HG03159 (cell line): ENCODE results near the gene CCDC201.

ENCODE experiments used
- ATAC-seq: cut with Tn5 transposase; IDR thresholded peaks from one replicate; pipeline ENCODE4 v1.9.1; 2021; ENCODE audit warnings: mild to moderate bottlenecking, moderate library complexity; ENCODE audit not compliant: unreplicated experiment

CCDC201 gene

DNA sequence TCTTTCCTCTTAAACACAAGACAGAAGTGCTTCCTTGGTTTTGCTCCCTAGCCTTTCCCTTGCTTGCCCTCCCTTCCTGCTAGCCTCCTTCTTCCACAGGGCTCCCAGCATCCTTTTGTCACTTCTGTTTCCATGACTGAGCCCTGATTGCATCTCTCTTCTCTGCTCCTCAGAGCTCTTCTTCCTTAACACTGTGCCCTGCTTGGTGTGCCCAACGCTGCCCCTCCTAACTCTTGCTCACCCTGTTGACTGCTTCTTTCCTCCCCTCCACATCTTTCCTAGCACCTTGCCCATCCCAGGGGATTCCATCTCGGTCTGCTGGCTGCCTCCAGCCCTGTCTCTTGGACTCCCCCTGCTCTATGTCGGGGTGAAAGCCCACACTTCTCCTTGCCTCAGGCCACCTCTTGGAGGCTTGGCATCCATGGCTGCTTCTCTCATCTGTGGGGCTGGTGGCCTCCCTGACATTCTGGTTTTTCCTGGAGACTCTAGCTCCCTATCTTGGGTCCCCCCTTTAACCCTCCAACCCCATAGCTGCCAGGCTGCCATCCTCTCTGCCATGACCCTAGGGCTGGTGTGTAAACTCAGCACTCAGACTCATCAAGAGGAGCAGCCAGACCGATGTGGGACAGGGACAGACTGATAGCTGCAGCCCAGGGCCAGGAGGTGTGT lies 21.2 kb upstream of the CCDC201 start:
- ATAC-seq, result no peak

DNA sequence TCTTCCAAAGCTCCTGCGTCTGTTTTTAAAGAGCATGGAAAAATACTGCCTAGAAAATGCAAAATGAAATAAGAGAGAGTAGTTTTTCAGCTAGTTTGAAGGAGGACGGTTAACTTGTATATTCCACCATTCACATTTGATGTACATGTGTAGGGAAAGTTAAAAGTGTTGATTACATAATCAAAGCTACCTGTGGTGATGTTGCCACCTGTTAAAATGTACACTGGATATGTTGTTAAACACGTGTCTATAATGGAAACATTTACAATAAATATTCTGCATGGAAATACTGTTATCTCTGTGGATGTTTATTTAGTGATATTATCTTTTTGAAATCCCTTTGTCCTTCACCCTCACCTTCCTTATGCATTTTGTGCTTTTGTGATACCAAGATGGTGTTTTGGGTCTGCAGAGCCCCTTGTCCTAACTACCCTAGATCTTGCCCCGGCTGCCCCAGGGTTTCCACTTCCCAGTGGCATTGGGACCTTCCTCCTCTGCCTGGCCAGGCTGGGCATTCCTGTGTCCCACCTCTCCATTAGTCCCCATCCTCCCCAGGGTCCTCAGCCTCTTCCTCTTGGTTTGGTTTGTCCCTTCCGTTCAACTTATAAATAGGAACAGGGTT lies 20.6 kb upstream of the CCDC201 start:
- ATAC-seq, result no peak

DNA sequence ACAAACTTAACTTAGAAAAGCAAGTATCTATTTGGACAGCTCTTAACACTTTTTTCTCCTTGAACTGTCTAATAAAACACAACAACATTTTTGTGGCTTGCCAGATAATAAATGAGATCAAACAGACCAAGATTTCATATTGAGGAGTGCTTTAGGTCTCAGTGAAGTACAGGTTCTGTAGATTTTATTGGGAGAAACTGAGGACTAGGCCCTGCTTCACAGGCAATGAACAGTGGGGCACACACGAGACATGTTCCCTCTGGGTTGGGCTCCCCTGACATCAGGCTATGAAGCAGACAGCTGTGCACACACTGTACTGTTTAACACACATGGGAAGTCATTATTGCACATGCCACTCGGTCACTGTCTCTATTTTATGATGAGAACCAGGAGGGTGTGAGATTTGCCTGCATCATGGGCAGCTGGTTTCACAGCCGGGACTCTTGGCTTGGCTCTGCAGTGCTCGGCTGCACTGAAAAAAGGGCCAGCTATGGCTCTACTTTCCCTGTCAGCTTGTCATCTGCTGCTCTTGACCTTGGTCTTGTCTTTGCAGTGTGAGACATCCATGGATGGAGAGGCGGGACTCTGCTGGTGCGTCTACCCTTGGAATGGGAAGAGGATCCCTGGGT lies 19.6 kb upstream of the CCDC201 start:
- no peak for ATAC-seq

DNA sequence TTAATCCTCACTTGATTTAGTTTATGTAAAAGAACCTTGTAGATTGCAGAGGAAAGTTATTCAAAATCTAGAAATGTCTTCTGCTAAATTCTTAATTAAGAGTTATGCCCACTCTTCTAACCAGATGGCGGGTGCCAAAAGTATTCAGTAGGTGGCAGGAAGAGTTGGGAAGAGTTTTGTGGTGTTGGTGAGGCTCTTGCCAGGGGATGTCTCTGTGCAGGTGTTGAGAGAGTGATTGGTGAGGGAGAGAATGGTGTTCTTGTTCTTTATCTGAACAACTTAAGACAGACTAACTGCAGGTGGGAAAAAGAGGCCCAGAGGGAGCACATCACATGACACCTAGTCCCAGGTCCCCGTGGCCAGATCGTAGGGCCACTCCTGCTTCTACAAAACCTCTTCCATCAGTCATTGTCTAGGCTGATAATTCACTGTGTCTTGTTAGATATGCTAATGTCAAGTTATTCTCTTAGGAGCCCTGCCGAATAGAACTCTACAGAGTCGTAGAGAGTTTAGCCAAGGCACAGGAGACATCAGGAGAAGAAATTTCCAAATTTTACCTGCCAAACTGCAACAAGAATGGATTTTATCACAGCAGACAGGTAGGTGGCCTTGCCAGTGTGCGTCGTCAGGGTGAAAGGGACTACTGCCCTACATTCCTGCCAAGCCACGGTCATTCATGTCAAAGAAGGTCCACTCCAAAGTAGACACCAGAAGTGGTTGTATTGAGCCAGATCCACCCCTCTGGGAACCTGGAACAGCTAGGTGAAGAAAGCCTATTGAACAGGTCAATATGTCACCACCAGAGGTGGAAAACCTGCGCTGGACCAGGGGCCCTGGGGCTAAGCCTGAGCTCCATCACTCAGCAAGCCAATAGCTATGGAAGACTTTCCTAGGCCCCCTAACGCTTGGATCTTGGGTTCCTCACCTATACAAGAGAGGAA lies 18.9 kb upstream of the CCDC201 start:
- ATAC-seq, result no peak

DNA sequence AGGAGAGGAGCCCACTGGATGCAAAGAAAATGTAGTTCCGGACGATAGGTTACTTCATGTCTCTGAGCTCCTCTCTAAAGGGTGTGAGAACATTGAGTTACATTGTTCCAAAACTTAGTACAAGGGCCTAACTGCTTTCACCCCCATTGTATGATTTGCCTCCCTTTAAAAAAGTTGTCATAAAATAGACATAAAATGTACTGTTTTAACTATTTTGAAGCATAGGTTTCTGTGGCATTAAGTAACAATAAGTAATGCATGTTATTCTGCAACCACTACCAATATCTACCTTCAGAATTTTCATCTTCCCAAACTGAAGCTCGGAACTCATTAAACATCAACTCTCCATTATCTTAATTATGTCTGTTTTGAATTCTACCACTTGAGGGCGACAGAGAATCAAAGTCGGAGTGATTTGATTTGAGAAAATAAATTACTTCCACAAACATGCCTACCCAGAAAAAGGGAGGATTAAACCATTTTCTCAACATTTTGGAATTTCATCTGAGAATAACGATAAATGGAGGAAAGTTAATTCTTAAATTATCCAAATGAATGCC lies 18.1 kb upstream of the CCDC201 start:
- ATAC-seq, result no peak

DNA sequence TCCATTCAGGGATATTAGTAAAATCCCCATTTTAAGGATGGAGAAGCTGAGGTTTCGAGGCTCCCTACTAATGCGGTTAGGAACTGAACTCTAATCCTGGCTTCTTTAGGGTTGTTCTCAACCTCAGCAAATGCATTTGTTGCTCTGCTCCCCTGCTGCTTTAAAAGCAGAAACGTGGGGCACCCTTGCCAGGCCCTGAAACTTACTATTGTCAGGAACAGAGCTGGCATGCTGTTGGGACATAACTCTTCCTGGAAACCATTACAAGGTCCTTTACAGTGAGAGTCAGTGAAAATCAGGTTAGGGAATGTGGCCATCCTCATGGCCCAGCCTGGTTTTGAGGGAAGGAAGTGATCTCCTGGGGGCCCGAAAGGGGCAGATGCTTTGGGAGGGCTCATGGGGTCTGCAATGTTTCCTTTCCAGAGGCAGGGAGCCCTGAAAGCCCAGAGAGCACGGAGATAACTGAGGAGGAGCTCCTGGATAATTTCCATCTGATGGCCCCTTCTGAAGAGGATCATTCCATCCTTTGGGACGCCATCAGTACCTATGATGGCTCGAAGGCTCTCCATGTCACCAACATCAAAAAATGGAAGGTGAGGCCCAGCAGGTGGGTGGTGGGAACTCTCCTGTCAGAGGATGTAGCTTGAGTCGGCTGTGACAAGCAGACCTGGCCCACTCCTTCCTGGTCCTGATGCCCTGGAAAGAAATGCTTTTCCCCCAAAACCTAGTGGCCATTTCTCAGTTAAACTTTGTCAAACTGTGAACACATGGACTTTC lies 17.4 kb upstream of the CCDC201 start:
- no peak for ATAC-seq

DNA sequence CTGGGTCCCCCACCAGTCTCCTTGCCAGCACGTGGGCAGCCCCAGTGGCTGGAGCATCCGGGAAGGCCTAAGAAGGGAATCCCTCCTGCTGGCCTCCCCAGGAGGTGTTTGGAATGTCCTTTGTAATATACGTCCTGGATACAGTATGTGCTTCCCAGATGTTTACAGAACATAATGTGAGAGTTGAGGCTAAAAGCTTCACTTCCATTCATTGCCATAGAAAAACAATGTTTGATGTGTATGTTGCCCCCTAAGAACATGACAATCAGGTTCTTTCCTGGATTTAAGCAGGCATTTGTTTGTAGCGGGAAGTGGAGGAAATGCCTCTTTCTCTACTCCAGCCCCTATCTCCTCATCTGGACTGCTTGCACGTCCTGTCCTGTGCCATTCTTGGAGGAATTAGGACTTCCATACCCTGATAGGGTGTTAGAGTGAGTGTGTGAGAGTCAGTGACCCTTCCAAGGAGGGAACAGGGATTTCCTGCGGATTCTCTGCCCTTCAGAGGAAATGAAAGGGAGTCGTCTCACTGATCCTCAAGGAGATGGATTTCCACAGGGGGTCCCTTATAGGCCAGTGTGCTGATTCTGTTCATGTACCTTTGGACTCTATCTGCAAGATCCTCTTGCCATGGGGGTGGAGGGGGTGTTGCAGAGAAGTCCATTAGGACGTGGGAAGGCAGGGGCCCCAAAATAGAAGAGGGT lies 16.6 kb upstream of the CCDC201 start:
- ATAC-seq, result no peak

DNA sequence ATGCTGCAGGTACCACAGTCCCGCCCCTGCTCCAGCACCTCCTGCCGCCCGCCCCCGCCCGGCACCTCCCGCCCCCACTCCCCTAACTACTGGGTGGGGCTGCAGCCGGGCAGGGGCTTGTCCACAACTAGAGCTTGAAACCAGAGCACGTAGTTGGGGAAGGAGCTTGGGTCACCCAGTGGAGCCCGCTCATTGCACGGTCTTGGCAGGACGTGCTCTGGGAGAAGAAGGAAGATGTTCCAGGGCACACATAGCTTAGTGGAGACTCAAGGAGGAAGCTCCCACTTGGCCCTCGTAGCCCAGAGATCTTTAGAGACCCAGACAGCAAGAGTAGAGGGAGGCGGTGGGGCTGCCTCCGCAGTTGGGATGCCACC lies 16.1 kb upstream of the CCDC201 start:
- no peak for ATAC-seq

DNA sequence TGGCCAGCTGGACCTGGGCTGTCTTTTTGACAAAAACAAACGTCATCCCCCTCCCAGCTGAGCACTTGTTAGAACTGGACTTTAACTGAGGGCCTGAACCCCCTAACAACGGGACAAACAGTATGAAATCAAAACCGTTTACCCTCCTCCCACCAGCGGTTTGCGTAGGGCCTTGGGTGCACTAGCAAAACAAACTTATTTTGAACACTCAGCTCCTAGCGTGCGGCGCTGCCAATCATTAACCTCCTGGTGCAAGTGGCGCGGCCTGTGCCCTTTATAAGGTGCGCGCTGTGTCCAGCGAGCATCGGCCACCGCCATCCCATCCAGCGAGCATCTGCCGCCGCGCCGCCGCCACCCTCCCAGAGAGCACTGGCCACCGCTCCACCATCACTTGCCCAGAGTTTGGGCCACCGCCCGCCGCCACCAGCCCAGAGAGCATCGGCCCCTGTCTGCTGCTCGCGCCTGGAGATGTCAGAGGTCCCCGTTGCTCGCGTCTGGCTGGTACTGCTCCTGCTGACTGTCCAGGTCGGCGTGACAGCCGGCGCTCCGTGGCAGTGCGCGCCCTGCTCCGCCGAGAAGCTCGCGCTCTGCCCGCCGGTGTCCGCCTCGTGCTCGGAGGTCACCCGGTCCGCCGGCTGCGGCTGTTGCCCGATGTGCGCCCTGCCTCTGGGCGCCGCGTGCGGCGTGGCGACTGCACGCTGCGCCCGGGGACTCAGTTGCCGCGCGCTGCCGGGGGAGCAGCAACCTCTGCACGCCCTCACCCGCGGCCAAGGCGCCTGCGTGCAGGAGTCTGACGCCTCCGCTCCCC lies 15.5 kb upstream of the CCDC201 start, which contains the start of gene IGFBP1:
Gene IGFBP1, plus strand, starts transcription at position 304 of the 808 bp plus-strand sequence. Its CDS starts 165 bp downstream, at position 469.
- no peak for ATAC-seq

DNA sequence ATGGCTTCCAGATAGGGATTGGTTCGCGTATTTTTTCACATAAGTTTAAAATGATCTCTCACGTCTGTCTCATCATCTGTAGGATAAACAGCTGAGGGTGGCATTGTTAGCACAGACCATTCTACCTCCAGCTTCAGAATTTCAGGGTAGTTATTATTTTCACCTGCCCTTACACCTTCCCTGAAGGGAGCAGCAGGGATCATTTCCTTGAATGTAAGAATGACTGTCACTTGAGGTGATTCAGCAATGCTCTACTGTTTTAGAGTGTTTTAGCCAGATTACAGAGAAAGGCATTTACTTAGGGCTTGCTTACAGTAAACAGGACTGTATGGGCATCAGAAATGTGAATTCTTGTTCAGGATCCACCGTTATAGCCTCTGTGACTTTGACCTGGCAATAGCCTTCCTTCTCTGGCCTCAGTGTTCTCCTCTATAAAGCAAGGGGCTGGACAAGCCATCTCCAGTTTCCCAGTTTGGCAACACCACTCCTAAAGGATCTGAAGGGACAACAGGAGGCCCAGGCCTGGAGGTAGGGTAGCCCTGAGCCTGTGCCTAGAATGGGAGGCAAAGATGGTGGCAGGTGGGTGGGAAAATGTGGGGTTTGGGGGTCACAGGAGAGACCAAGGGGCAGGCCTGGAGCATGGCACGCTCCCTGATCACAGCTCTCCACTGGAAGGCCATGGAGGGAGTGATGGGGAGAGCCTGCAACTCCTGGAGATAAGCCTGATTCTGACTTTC lies 14.2 kb upstream of the CCDC201 start:
- no peak for ATAC-seq

DNA sequence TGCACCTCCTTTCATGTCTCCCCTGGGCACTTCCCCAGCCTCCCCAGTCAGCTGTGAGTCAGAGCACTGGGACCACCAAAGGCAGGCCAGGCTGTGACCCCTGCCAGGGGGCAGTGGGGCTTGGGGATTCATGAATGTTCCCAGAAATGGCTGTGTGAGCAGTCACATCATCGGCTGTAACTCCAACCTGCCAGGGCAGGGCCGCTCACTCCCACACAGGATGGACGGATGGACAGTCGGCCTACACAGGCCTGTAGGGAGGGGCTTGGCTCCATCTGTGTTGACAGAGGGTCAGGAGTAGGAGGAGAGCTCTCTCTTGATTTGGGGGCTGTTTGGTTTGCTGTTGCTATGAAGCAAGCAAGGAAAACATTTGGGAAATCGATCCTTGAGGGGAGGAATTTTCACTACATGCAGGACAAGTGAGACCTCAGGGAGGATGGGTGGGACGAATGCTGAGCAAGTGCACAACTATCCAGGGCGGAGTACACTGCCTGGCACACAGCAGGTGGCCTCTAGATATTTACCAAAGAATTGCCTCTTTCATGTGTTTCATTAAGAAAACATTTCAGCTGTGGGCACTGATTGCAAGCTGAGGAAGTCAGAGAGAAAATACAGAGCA lies 12.5 kb upstream of the CCDC201 start:
- no peak for ATAC-seq

DNA sequence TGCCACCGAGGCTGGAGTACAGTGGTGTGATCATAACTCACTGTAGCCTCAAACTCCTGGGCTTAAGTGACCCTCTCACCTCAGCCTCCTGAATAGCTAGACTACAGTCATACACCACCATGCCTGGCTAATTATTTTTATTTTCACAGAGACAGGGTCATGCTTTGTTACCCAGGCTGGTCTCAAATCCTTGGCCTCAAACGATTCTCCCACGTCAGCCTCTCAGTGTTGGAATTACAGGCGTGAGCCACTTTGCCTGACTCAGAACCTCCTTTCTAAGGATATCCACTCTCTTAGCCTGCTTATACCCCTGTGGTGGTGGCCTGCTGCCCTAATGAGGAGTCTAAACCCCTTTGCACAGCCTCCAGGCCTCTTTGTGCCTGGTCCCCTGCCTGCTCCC lies 11.3 kb upstream of the CCDC201 start:
- no peak for ATAC-seq

DNA sequence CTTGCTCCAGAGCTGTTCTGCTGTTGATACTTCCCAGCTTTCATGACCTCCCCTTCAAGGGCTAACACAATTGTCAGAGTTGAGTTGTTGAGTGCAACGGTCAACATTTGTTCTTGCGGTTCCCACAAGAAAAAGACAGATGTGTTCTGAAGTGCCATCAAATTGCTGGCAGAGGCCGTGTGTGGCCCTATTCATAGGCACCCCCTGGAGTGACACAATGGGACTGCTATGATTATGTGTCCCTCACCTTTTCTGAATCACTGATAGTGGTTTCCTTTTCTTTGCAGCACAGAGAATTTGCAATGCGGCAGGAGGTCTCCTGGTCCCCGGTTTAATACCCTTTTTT lies 9.6 kb upstream of the CCDC201 start:
- ATAC-seq, result no peak

DNA sequence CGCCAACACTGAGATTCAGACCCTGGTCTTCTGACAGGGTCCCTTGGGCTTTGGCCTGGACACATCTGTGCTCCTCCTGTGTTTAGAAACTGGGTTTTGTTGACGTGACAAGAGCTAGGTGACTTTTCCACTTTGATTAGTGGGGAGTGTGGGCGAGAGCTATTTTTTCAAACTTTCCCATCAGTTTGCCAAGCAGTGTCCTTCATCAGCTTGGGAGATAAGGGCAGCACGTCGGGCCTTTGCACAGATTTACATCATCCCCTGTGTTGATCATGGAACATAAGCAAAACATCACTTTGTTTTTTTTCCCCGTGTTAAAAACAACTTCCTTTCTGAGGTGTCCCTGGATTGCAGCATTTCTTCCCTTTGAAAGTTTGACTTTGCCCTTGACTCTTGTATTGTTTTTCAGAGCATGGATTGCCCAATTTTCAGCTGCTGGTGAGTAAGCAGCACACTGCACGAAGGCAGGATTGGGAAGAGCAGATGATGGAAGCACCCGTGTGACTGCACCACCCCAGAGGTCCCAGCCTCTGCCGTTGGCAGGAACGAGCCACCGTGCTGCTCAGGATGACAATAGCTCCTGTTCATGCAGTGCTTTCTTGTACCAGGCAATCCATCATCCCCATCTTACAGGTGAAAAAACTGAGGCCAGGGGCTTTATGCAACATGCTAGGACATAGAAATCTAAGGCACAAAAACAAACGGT lies 9.0 kb upstream of the CCDC201 start:
- ATAC-seq, result no peak

DNA sequence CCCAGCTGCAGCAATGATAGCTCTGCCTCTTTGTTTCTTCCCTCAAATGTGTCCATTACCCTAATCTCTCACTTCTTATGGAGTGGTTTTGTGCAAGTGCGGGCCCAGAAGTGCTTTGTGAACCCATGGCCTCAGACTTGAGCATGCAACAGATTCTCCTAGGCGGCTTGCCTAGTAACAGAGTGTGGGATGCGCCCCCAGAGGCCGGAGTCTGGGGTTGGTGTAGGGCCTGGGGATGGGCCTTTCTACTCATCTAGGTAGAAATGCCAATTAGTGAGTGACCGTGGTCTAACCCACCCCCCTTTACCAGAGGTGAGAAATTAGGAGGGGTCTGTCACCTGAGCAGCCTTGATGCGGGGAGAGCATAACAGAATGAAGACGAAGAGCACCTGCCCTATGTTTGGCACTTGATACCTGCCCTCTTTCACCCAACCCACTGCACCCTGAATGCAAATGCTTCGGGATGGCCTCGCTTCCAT lies 8.4 kb upstream of the CCDC201 start:
- ATAC-seq, result no peak

DNA sequence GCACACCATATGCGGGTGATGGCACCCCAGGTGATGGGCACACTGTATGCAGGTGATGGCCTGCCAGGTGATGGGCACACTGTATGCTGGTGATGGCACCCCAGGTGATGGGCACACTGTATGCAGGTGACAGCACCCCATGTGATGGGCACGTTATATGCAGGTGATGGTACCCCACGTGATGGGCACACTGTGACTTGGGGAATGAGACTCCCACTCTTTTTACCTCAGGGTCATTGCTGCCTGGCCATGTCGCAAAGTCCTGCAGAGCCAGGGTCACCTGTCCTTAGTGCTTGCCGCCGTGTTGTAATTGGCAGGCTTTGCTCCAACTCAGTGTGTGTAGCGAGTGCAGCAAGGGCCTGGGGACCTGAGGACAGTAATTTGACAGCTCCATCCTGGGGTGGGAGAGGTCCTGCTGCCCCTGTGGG lies 7.6 kb upstream of the CCDC201 start:
- no peak for ATAC-seq
